Osteoblast (primary cell): Measurements from ENCODE around the gene TDRD9. TPM values are rescaled to one million over a fixed set of nuclear protein-coding genes. Genes with fewer than 3 reads are reported as not detected.

Source experiments
- DNase-seq: peaks from one replicate; pipeline ENCODE4 v3.0.0; 2011; ENCODE audit warnings: low spot score, mixed read lengths; ENCODE audit not compliant: insufficient read length; ENCODE audit errors: missing footprints
- H2AFZ ChIP-seq: 2 replicates; pipeline ENCODE4 v1.6.0; 2011; ENCODE audit warnings: mild to moderate bottlenecking, low read length
- H3K27ac ChIP-seq: 2 replicates; pipeline ENCODE4 v1.5.1; 2011; ENCODE audit warnings: mild to moderate bottlenecking, low read depth, low read length, moderate library complexity
- H3K27me3 ChIP-seq: 2 replicates; pipeline ENCODE4 v1.6.0; 2012; ENCODE audit warnings: mild to moderate bottlenecking, control low read depth, inconsistent platforms, low read length, moderate library complexity; ENCODE audit not compliant: insufficient read depth
- H3K36me3 ChIP-seq: 2 replicates; pipeline ENCODE4 v1.5.1; 2011; ENCODE audit warnings: mild to moderate bottlenecking, low read length, control low read depth, moderate library complexity; ENCODE audit not compliant: insufficient read depth
- H3K4me1 ChIP-seq: 2 replicates; pipeline ENCODE4 v1.5.1; 2011; ENCODE audit warnings: mild to moderate bottlenecking, low read length, control low read depth, moderate library complexity; ENCODE audit not compliant: insufficient read depth
- H3K4me2 ChIP-seq: 2 replicates; pipeline ENCODE4 v1.6.0; 2011; ENCODE audit warnings: mild to moderate bottlenecking, low read length; ENCODE audit not compliant: insufficient read depth
- H3K4me3 ChIP-seq: fragments of 200-600 bp; sonication (generic); 3 replicates; pipeline ENCODE4 v1.5.1; 2012; ENCODE audit warnings: mild to moderate bottlenecking, low read length, inconsistent platforms; ENCODE audit not compliant: insufficient read depth
- H3K79me2 ChIP-seq: 2 replicates; pipeline ENCODE4 v1.6.0; 2012; ENCODE audit warnings: mild to moderate bottlenecking, low read length, control low read depth, inconsistent platforms; ENCODE audit not compliant: insufficient read depth
- H3K9me3 ChIP-seq: 2 replicates; pipeline ENCODE4 v1.5.1; 2011; ENCODE audit warnings: low read depth, low read length, control low read depth
- H4K20me1 ChIP-seq: 2 replicates; pipeline ENCODE4 v1.6.0; 2012; ENCODE audit warnings: mild to moderate bottlenecking, low read length, control low read depth; ENCODE audit not compliant: insufficient read depth
- total RNA-seq: library from RNA; depleted of rRNA; stranded (reverse); fragments of >200 nt; gene quantifications from 2 replicates; pipeline ENCODE4 v1.2.3, GENCODE V29; 2012
- TF ChIP-seq, protein P1 (sequence below): IDR thresholded peaks from 2 replicates; pipeline ENCODE4 v1.5.1; 2011; ENCODE audit warnings: mild to moderate bottlenecking, low read depth, low read length, moderate library complexity; ENCODE audit errors: extremely low read depth

The TDRD9 gene
- total RNA-seq, 1 donor: 1.1 TPM

DNA sequence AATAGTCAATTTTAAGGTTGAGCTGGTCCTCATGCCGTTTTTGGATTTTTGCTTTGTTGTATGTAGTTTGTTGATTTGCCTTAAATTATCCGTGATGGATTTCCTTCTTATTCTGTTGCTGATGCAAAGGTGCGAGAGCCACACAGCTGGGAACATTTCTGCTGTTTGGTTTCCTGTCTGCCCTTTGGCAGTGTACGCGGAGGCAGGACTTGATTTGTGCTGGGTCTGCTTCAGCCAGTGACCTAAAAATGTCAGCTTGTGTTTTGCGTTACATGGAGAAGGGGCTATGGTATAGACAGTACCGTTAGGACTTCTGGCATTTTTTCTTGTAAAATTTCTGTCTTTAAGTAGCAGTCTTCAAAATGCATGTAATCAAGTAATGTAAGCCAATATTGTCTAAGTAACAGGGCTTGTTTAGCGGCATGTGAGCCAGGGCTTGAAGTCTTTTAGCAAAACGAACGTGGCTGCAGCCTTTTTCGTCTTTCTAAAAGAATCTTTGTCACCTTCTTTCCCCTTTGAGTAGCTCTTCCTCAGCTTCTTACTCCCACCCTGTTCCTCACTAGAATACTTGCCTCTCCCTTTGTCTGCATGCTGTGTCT is 32.3 kb downstream of the TDRD9 start:
- Histone ChIP-seq H3K9me3 (no peaks in the 10 kb centered on the region), H2AFZ (no peak overlapping the region), H3K79me2 (no peaks in the 10 kb centered on the region), H3K4me1 (no peaks in the 10 kb centered on the region), H3K4me3 (no peak overlapping the region), H3K27ac (no peak overlapping the region), H3K36me3 (no peaks in the 10 kb centered on the region), H3K27me3 (peaks cover 3% of the 10 kb centered on the region), H3K4me2 (no peak overlapping the region), H4K20me1 (no peaks in the 10 kb centered on the region)
- TF ChIP-seq, protein P1, sequence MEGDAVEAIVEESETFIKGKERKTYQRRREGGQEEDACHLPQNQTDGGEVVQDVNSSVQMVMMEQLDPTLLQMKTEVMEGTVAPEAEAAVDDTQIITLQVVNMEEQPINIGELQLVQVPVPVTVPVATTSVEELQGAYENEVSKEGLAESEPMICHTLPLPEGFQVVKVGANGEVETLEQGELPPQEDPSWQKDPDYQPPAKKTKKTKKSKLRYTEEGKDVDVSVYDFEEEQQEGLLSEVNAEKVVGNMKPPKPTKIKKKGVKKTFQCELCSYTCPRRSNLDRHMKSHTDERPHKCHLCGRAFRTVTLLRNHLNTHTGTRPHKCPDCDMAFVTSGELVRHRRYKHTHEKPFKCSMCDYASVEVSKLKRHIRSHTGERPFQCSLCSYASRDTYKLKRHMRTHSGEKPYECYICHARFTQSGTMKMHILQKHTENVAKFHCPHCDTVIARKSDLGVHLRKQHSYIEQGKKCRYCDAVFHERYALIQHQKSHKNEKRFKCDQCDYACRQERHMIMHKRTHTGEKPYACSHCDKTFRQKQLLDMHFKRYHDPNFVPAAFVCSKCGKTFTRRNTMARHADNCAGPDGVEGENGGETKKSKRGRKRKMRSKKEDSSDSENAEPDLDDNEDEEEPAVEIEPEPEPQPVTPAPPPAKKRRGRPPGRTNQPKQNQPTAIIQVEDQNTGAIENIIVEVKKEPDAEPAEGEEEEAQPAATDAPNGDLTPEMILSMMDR: no peak
- no peak for DNase-seq

DNA sequence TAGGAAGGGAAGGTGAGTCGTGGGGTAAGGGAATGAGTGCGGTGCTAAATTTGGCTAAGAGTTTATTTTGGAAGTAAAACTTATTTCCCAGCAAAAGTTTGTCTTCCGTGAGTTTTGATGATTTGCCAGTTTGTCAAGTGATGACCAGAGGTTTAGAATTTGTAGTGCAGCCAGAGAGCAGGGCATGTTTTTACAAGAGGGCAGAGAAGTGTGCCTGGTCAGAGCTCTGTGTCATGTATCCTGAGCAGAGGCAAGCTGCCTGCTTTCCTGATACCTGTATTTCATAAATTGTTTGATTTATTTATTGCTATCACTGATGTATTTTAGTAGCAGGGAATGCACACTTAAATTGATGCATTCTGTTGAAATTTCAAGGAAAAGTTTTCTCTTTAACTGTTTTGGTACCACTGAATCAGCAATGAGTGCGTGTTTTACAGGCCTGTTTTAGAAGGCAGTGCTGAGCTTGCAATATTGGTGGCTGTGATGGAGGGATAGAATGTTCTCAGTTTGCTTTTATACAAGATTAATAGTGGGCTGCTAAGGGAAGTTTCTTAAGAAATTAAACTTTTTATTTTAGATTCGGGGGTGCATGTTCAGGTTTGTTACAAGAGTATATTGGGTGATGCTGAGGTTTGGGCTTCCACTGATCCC is 33.8 kb downstream of the TDRD9 start:
- TF ChIP-seq, protein P1: no peak
- Histone ChIP-seq H3K4me2 (no peak overlapping the region), H3K9me3 (no peaks in the 10 kb centered on the region), H2AFZ (no peak overlapping the region), H3K27ac (no peak overlapping the region), H3K27me3 (peaks cover 3% of the 10 kb centered on the region), H3K4me1 (no peaks in the 10 kb centered on the region), H4K20me1 (no peaks in the 10 kb centered on the region), H3K36me3 (no peaks in the 10 kb centered on the region), H3K4me3 (no peak overlapping the region), H3K79me2 (no peaks in the 10 kb centered on the region)
- DNase-seq: no peak

DNA sequence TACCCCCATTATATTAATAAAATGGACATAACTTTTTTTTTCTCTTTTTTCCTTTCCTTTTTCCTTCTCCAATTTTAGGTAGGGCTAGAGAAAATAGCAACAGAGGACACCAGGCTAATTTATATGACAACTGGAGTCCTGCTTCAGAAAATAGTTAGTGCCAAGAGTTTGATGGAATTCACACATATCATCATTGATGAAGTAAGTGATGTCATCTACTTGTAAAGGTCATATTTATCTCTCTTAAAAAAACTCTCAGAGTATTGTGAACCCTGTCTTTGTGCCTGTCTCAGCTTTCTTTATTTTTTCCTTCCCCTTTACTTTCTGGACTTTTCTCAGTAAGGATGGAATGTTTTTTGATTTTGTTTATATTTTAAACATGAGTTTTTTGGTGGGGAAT is 38.4 kb downstream of the TDRD9 start:
- Histone ChIP-seq H3K4me2 (no peak overlapping the region), H2AFZ (no peak overlapping the region), H3K4me1 (no peaks in the 10 kb centered on the region), H3K79me2 (no peaks in the 10 kb centered on the region), H3K27ac (no peak overlapping the region), H4K20me1 (no peaks in the 10 kb centered on the region), H3K9me3 (no peaks in the 10 kb centered on the region), H3K4me3 (no peak overlapping the region), H3K36me3 (no peaks in the 10 kb centered on the region), H3K27me3 (peaks cover 5% of the 10 kb centered on the region)
- TF ChIP-seq, protein P1: no peak
- DNase-seq: no peak

DNA sequence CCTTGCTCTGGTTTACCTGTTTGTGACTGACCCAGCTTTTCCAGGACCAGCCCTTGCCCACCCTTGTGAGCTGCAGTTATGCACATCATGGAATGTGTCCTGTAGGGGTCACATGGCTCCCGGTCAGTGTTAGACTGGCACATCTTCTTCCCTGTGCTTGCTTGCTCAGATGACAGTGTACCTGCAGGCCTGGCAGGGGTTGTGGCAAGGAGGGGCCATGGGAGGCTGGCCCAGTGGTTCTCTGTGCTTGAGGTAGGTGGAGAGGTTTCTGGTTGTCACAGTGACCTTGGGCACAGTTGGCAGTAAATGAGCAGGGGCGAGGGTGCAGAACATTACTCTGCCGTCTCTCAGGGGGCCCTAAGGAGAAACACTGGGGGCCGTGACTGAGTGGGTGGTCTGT is 41.7 kb downstream of the TDRD9 start:
- TF ChIP-seq, protein P1: no peak
- no peak overlapping the region for H3K27ac ChIP-seq
- H4K20me1 ChIP-seq: no peaks in the 10 kb centered on the region

More for the DNA sequence above, 41.7 kb downstream of the TDRD9 start:
- H3K36me3 ChIP-seq: no peaks in the 10 kb centered on the region
- H3K79me2 ChIP-seq: no peaks in the 10 kb centered on the region
- no peaks in the 10 kb centered on the region for H3K4me1 ChIP-seq
- no peak overlapping the region for H2AFZ ChIP-seq
- peaks cover 5% of the 10 kb centered on the region for H3K27me3 ChIP-seq
- no peaks in the 10 kb centered on the region for H3K9me3 ChIP-seq
- H3K4me2 ChIP-seq: no peak overlapping the region
- no peak for DNase-seq
- no peak overlapping the region for H3K4me3 ChIP-seq
